A172 (cell line): ENCODE measurements around the gene SUGP1. TPM values are rescaled to one million over a fixed set of nuclear protein-coding genes. Genes with fewer than 3 reads are reported as not detected.

Source experiments
- DNase-seq: peaks from one replicate; pipeline ENCODE4 v3.0.0-alpha.2; 2015; ENCODE audit warnings: low spot score
- total RNA-seq: library from RNA; depleted of rRNA; stranded (reverse); fragments of >200 nt; shearing (Covaris generic); gene quantifications from 2 replicates; pipeline ENCODE4 v1.2.3, GENCODE V29; 2014; rRNA removed

The SUGP1 gene
- total RNA-seq, 1 experiment from 2014 or later = 24.0 TPM

GRCh38 chr19:19227217-19227616 lies 93.1 kb downstream of the SUGP1 start:
- no peak for DNase-seq

GRCh38 chr19:19226663-19227062 lies 93.6 kb downstream of the SUGP1 start:
- DNase-seq = no peak

DNA sequence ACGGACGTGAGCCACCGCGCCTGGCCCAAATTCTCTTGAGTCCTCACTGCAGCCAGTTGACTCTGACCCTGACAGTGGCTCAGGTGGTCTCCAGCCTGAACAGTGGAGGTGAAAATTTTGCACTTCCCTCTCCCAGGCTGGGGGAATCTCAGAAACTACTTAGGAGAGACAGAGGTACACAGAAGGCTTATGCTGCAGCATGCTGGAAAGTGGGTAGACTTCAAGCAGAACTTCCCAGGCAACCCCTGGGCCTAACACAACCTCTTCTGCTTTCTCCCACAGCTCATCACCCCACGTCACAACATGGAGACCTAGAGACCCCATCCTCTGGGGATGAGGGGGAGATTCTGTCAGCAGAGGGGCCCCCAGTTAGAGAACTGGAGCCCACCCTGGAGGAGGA lies 94.1 kb downstream of the SUGP1 start:
- no peak for DNase-seq

Other genes with a start within 250 kb of the SUGP1 start
- gene TMEM161A, start 182.0 kb downstream of the SUGP1 start, total RNA-seq = 29.1 and 31.5 TPM in 2 replicates
- not detected in 2 replicates for gene MEF2B, start 150.2 kb downstream of the SUGP1 start, total RNA-seq
- gene BORCS8, start 128.4 kb downstream of the SUGP1 start, total RNA-seq = 22.0 and 25.6 TPM in 2 replicates
- 122 TPM in 2 replicates for gene RFXANK, start 128.3 kb downstream of the SUGP1 start, total RNA-seq
- gene NR2C2AP, start 117.1 kb downstream of the SUGP1 start, total RNA-seq = 30.3 and 30.6 TPM in 2 replicates
- gene NCAN, start 108.6 kb downstream of the SUGP1 start, total RNA-seq = not detected in 2 replicates
- not detected in 2 replicates for gene TM6SF2, start 47.2 kb downstream of the SUGP1 start, total RNA-seq
- 23.8 and 24.0 TPM in 2 replicates for gene MAU2, start 320 bp upstream of the SUGP1 start, total RNA-seq
- gene GATAD2A, start 85.2 kb upstream of the SUGP1 start, total RNA-seq = 62.1 and 84.0 TPM in 2 replicates
- 0.26 and 0.88 TPM in 2 replicates for gene TSSK6, start 195.0 kb upstream of the SUGP1 start, total RNA-seq
- 43.2 and 101 TPM in 2 replicates for gene NDUFA13, start 195.7 kb upstream of the SUGP1 start, total RNA-seq
- 0.62 and 1.1 TPM in 2 replicates for gene YJEFN3, start 208.4 kb upstream of the SUGP1 start, total RNA-seq
- 0.02 and 0.05 TPM in 2 replicates for gene CILP2, start 217.8 kb upstream of the SUGP1 start, total RNA-seq